ENCODE measurements around the gene NABP1. TPM values are rescaled to one million over a fixed set of nuclear protein-coding genes. Genes with fewer than 3 reads are reported as not detected.

NABP1 gene
- total RNA-seq, 4 donors from 2014 or later, result 58.3 to 318 (median 104) TPM

- no peak for ATAC-seq (ENCODE audit: low FRiP score)
- DNase-seq (ENCODE audit: low spot score), result no peak
- no peak for TF ChIP-seq CTCF (IDR thresholded peaks at IDR 0.05)
Observed at GRCh38 chr2:191705701-191706100, 27.8 kb downstream of the NABP1 start.

- TF ChIP-seq CTCF (IDR thresholded peaks at IDR 0.05), result no peak
- DNase-seq (ENCODE audit: low spot score) (no peak), ATAC-seq (ENCODE audit: low FRiP score) (peak; percentile 10)
Observed at GRCh38 chr2:191706791-191707190, 28.9 kb downstream of the NABP1 start.

GRCh38 chr2:191707542-191707941 is 29.6 kb downstream of the NABP1 start:
- no peak for DNase-seq (ENCODE audit: low spot score)
- no peak for ATAC-seq (ENCODE audit: low FRiP score)
- TF ChIP-seq CTCF (IDR thresholded peaks at IDR 0.05), result no peak

- DNase-seq (ENCODE audit: low spot score) (no peak), ATAC-seq (ENCODE audit: low FRiP score) (no peak)
- no peak for TF ChIP-seq CTCF (IDR thresholded peaks at IDR 0.05)
Observed at GRCh38 chr2:191710411-191710900, 32.5 kb downstream of the NABP1 start.

- ATAC-seq (ENCODE audit: low FRiP score), result no peak
- no peak for TF ChIP-seq CTCF (IDR thresholded peaks at IDR 0.05)
- DNase-seq (ENCODE audit: low spot score), result no peak
Observed at GRCh38 chr2:191711621-191712020, 33.7 kb downstream of the NABP1 start.

GRCh38 chr2:191713837-191714236 is 35.9 kb downstream of the NABP1 start:
- no peak for TF ChIP-seq CTCF (IDR thresholded peaks at IDR 0.05)
- no peak for ATAC-seq (ENCODE audit: low FRiP score)
- no peak for DNase-seq (ENCODE audit: low spot score)

GRCh38 chr2:191714925-191715324 is 37.0 kb downstream of the NABP1 start:
- DNase-seq (ENCODE audit: low spot score) (no peak), ATAC-seq (ENCODE audit: low FRiP score) (no peak)
- TF ChIP-seq CTCF (IDR thresholded peaks at IDR 0.05), result no peak

All from omental fat pad (tissue), 4 donors.